ENCODE data around the gene TAS2R40.

DNA sequence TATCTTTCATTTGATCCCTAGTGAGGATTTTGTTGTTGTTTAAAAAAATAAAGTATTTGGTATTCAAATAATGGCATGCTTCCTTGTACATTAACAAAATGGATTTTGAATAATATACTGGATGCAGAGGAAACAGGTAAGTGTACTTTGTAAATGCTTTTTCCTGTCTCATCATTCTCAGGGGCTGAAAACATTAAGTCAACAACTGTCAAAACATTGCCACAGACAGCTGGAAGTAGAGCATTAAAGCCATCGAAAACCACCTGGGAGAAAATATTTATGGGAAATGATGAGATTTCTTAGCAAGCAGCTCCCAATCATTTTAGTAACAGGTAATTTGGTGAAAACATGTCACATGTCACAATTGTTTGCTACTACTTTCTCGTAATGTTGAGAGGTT, 28.0 kb upstream of the TAS2R40 start:
- no peak for TF ChIP-seq EZH2 (IDR thresholded peaks at IDR 0.05; ENCODE audit: low read length, missing control alignments)
- TF ChIP-seq, protein P1, sequence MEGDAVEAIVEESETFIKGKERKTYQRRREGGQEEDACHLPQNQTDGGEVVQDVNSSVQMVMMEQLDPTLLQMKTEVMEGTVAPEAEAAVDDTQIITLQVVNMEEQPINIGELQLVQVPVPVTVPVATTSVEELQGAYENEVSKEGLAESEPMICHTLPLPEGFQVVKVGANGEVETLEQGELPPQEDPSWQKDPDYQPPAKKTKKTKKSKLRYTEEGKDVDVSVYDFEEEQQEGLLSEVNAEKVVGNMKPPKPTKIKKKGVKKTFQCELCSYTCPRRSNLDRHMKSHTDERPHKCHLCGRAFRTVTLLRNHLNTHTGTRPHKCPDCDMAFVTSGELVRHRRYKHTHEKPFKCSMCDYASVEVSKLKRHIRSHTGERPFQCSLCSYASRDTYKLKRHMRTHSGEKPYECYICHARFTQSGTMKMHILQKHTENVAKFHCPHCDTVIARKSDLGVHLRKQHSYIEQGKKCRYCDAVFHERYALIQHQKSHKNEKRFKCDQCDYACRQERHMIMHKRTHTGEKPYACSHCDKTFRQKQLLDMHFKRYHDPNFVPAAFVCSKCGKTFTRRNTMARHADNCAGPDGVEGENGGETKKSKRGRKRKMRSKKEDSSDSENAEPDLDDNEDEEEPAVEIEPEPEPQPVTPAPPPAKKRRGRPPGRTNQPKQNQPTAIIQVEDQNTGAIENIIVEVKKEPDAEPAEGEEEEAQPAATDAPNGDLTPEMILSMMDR (conservative IDR thresholded peaks at IDR 0.05 in 1 of 2, IDR thresholded peaks at IDR 0.05 in 1 of 2; ENCODE audit: low read depth in 1 of 2, low read length in 2 of 2), result no peak

Data from fibroblast of lung (primary cell).